K562 (cell line): ENCODE results near the gene TPRX2.

Experiments used
- ARHGAP35 ChIP-seq: fragments of 450-650 bp; IDR thresholded peaks from 2 replicates; pipeline ENCODE4 v1.6.1; 2018; ENCODE audit not compliant: partially characterized antibody
- BHLHE40 ChIP-seq: IDR thresholded peaks from 2 replicates; pipeline ENCODE4 v1.6.1; 2011; ENCODE audit warnings: low read length, improper control_type of control experiment
- MEF2A ChIP-seq: IDR thresholded peaks from 2 replicates; pipeline ENCODE4 v1.6.1; 2011; ENCODE audit warnings: low read depth, mild to moderate bottlenecking, low read length, moderate library complexity; ENCODE audit not compliant: control insufficient read depth
- MEIS2 ChIP-seq: fragments of 450-650 bp; IDR thresholded peaks from 2 replicates; pipeline ENCODE4 v1.6.1; 2014; ENCODE audit warnings: mild to moderate bottlenecking; ENCODE audit not compliant: partially characterized antibody
- POLR2A ChIP-seq: fragments of 450-650 bp; conservative IDR thresholded peaks from 2 replicates; pipeline ENCODE4 v1.6.1; 2016
- POLR2AphosphoS5 ChIP-seq: IDR thresholded peaks from 2 replicates; pipeline ENCODE4 v1.6.1; 2011; ENCODE audit warnings: mild to moderate bottlenecking, low read depth, low read length, moderate library complexity; ENCODE audit not compliant: control insufficient read depth, insufficient read depth
- RAD21 ChIP-seq, 2 experiments: fragments of 250-450 bp in 1 of 2; fragments of 450-650 bp in 1 of 2; sonication (Bioruptor Pico) in 1 of 2; formaldehyde crosslinking in 1 of 2; IDR thresholded peaks in 1 of 2; conservative IDR thresholded peaks in 1 of 2; 2 replicates each; pipeline versions ENCODE4 v1.4.0 to v1.8.0; 2020 to 2022; ENCODE audit warnings: mild to moderate bottlenecking in 2 of 2, moderate library complexity in 1 of 2
- TFAM ChIP-seq: fragments of 250-450 bp; sonication (Bioruptor Pico); conservative IDR thresholded peaks from 2 replicates; pipeline ENCODE4 v1.5.0; 2021; ENCODE audit warnings: mild to moderate bottlenecking, moderate library complexity
- TF ChIP-seq, protein P1 (sequence below), 3 experiments: IDR thresholded peaks in 2 of 3; conservative IDR thresholded peaks in 1 of 3; 2 replicates each; pipeline ENCODE4 v1.5.1; 2011 to 2012; ENCODE audit warnings: low read length in 3 of 3, mild to moderate bottlenecking in 3 of 3, control low read depth in 2 of 3, improper control_type of control experiment in 1 of 3, inconsistent platforms in 1 of 3, low read depth in 1 of 3, mixed read lengths in 1 of 3, moderate library complexity in 1 of 3; ENCODE audit not compliant: insufficient read depth in 2 of 3
- TF ChIP-seq, protein P2 (sequence below): sonication (generic); formaldehyde crosslinking; IDR thresholded peaks from 2 replicates; pipeline ENCODE4 v1.8.0; 2022; ENCODE audit warnings: mild to moderate bottlenecking, missing genetic modification reagents, borderline replicate concordance
- TF ChIP-seq, protein P3 (sequence below), 2 experiments: fragments of 450-650 bp; IDR thresholded peaks; 2 replicates each; pipeline ENCODE4 v1.6.1; 2016

DNA sequence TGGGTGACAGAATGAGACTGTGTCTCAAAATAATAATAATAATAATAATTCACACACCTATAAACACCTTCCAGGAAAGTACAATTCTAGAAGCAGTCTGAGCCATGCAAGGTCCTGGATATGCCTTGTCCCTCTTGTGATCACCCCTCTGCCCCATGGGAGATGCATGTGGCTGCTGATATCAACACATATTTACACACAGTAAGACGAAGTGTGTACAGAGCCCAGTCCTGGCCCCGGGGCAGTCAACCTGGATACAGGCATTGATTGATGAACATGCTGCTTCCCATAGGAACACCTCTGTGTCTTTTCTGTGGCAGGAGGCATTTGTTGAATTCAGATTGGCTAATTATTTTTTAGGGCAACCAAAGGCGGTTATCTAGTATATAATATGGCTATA lies 23.9 kb downstream of the TPRX2 start:
- TF ChIP-seq RAD21 (CRISPR knock-in tag; conservative IDR thresholded peaks at IDR 0.05 in 1 of 2, IDR thresholded peaks at IDR 0.05 in 1 of 2) (no peak), TFAM (CRISPR knock-in tag) (no peak), BHLHE40 (no peak), ARHGAP35 (no peak), POLR2AphosphoS5 (no peak), MEF2A (no peak), POLR2A (no peak), MEIS2 (no peak)
- TF ChIP-seq, protein P1, sequence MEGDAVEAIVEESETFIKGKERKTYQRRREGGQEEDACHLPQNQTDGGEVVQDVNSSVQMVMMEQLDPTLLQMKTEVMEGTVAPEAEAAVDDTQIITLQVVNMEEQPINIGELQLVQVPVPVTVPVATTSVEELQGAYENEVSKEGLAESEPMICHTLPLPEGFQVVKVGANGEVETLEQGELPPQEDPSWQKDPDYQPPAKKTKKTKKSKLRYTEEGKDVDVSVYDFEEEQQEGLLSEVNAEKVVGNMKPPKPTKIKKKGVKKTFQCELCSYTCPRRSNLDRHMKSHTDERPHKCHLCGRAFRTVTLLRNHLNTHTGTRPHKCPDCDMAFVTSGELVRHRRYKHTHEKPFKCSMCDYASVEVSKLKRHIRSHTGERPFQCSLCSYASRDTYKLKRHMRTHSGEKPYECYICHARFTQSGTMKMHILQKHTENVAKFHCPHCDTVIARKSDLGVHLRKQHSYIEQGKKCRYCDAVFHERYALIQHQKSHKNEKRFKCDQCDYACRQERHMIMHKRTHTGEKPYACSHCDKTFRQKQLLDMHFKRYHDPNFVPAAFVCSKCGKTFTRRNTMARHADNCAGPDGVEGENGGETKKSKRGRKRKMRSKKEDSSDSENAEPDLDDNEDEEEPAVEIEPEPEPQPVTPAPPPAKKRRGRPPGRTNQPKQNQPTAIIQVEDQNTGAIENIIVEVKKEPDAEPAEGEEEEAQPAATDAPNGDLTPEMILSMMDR (IDR thresholded peaks at IDR 0.05 in 2 of 3, conservative IDR thresholded peaks at IDR 0.05 in 1 of 3; ENCODE audit: insufficient read depth in 2 of 3, low read depth in 1 of 3, low read length in 3 of 3): no peak
- TF ChIP-seq, protein P2, sequence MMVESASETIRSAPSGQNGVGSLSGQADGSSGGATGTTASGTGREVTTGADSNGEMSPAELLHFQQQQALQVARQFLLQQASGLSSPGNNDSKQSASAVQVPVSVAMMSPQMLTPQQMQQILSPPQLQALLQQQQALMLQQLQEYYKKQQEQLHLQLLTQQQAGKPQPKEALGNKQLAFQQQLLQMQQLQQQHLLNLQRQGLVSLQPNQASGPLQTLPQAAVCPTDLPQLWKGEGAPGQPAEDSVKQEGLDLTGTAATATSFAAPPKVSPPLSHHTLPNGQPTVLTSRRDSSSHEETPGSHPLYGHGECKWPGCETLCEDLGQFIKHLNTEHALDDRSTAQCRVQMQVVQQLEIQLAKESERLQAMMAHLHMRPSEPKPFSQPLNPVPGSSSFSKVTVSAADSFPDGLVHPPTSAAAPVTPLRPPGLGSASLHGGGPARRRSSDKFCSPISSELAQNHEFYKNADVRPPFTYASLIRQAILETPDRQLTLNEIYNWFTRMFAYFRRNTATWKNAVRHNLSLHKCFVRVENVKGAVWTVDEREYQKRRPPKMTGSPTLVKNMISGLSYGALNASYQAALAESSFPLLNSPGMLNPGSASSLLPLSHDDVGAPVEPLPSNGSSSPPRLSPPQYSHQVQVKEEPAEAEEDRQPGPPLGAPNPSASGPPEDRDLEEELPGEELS (CRISPR knock-in tag): no peak
- TF ChIP-seq, protein P3, sequence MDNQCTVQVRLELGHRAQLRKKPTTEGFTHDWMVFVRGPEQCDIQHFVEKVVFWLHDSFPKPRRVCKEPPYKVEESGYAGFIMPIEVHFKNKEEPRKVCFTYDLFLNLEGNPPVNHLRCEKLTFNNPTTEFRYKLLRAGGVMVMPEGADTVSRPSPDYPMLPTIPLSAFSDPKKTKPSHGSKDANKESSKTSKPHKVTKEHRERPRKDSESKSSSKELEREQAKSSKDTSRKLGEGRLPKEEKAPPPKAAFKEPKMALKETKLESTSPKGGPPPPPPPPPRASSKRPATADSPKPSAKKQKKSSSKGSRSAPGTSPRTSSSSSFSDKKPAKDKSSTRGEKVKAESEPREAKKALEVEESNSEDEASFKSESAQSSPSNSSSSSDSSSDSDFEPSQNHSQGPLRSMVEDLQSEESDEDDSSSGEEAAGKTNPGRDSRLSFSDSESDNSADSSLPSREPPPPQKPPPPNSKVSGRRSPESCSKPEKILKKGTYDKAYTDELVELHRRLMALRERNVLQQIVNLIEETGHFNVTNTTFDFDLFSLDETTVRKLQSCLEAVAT (IDR thresholded peaks at IDR 0.05): no peak
